ENCODE data around the gene PPIL1. TPM values are rescaled to one million over a fixed set of nuclear protein-coding genes. Genes with fewer than 3 reads are reported as not detected.
"Not testable (repeated sequence)": the region's sequence is repeated elsewhere in the genome, so short reads cannot be mapped to it uniquely, and the experiment has no call there.

Gene PPIL1
- total RNA-seq: 10.7 TPM

- DNase-seq (ENCODE audit: low spot score) (peak; percentile 84), ATAC-seq (peak; percentile 90)
Observed at GRCh38 chr6:36874443-36875249, at the start of gene PPIL1. PPIL1 (minus strand) TSS chr6:36874803; CDS start chr6:36874772, 31 bp downstream.

GRCh38 chr6:36924131-36924530 is 49.5 kb upstream of the PPIL1 start:
- ATAC-seq (no peak), DNase-seq (ENCODE audit: low spot score) (no peak)

- no peak for ATAC-seq
- no peak for DNase-seq (ENCODE audit: low spot score)
Observed at GRCh38 chr6:36920546-36920945, 45.9 kb upstream of the PPIL1 start.

GRCh38 chr6:36920049-36920448 is 45.4 kb upstream of the PPIL1 start:
- no peak for ATAC-seq
- DNase-seq (ENCODE audit: low spot score): no peak

GRCh38 chr6:36917541-36918193 is 43.1 kb upstream of the PPIL1 start:
- ATAC-seq (no peak), DNase-seq (ENCODE audit: low spot score) (no peak)

- DNase-seq (ENCODE audit: low spot score): no peak
- ATAC-seq: no peak
Observed at GRCh38 chr6:36916126-36916525, 41.5 kb upstream of the PPIL1 start.

GRCh38 chr6:36915599-36915998 is 41.0 kb upstream of the PPIL1 start:
- DNase-seq (ENCODE audit: low spot score) (no peak), ATAC-seq (no peak)

GRCh38 chr6:36914227-36914794 is 39.7 kb upstream of the PPIL1 start:
- DNase-seq (ENCODE audit: low spot score): peak; percentile 73
- ATAC-seq: peak; percentile 100

- DNase-seq (ENCODE audit: low spot score): no peak
Observed at GRCh38 chr6:36913082-36913481, 38.5 kb upstream of the PPIL1 start.

GRCh38 chr6:36912586-36912985 is 38.0 kb upstream of the PPIL1 start:
- ATAC-seq (no peak), DNase-seq (ENCODE audit: low spot score) (no peak)

More at GRCh38 chr6:36913082-36913481, 38.5 kb upstream of the PPIL1 start:
- no peak for ATAC-seq

- no peak for ATAC-seq
- DNase-seq (ENCODE audit: low spot score): no peak
Observed at GRCh38 chr6:36912030-36912454, 37.4 kb upstream of the PPIL1 start.

- DNase-seq (ENCODE audit: low spot score) (no peak), ATAC-seq (no peak)
Observed at GRCh38 chr6:36908747-36909146, 34.1 kb upstream of the PPIL1 start.

- peak; percentile 91 for ATAC-seq
- DNase-seq (ENCODE audit: low spot score): peak; percentile 93
Observed at GRCh38 chr6:36907781-36908180, 33.2 kb upstream of the PPIL1 start.

- ATAC-seq (peak; percentile 88), DNase-seq (ENCODE audit: low spot score) (peak; percentile 92)
Observed at GRCh38 chr6:36906539-36907325, 32.1 kb upstream of the PPIL1 start.

GRCh38 chr6:36904851-36905393 is 30.3 kb upstream of the PPIL1 start:
- no peak for DNase-seq (ENCODE audit: low spot score)
- ATAC-seq: no peak

- no peak for ATAC-seq
Observed at GRCh38 chr6:36904114-36904513, 29.5 kb upstream of the PPIL1 start.

GRCh38 chr6:36897609-36898008 is 23.0 kb upstream of the PPIL1 start:
- DNase-seq (ENCODE audit: low spot score): no peak
- peak; percentile 69 for ATAC-seq

More at GRCh38 chr6:36904114-36904513, 29.5 kb upstream of the PPIL1 start:
- no peak for DNase-seq (ENCODE audit: low spot score)

GRCh38 chr6:36893976-36894932 is 19.7 kb upstream of the PPIL1 start:
- ATAC-seq (no peak), DNase-seq (ENCODE audit: low spot score) (no peak)

- not testable (repeated sequence) for ATAC-seq; DNase-seq (ENCODE audit: low spot score)
Observed at GRCh38 chr6:36891153-36891552, 16.6 kb upstream of the PPIL1 start.
